Endometrial microvascular endothelial cells (primary cell): ENCODE results near the gene CCDC60. TPM values are rescaled to one million over a fixed set of nuclear protein-coding genes. Genes with fewer than 3 reads are reported as not detected.

ENCODE experiments used
- in situ Hi-C: cut with HindIII; loops from 2 replicates; pipeline ENCODE4 v1.10.0; 2017; ENCODE audit warnings: low sequenced_read_pairs, low pct_unique_long_range_greater_than_20kb; ENCODE audit errors: inconsistent ontology term
- total RNA-seq: library from RNA; depleted of rRNA; stranded (reverse); fragments of >200 nt; gene quantifications from one replicate; pipeline ENCODE4 v1.2.3, GENCODE V29; 2015; ENCODE audit errors: inconsistent ontology term

Gene CCDC60
- total RNA-seq, 1 donor from 2014 or later, result not detected

DNA sequence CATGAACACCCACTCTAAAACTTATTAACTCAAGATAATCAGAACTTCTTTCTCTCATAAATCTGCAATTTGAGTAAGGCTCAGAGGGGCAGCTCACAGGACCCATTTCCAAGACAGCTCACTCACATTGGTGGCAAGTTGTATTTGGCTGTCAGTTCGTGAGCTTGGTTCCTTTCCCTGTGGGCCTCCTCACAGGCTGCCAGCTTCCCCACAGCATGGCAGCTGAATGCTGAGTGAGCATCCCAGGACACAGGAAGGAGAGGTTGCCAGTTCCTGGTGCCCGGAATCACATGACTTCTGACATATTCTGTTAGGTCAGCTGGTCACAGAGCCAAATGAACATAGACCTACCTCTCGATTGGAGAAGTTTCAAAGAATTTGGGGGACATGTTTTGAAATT lies 142.4 kb downstream of the CCDC60 start:
- in situ Hi-C loops, result no loop called here

GRCh38 chr12:119479121-119479561 lies 144.6 kb downstream of the CCDC60 start:
- in situ Hi-C loops, result no loop called here

GRCh38 chr12:119480551-119480950 lies 146.0 kb downstream of the CCDC60 start:
- in situ Hi-C loops, result no loop called here

- in situ Hi-C loops, result no loop called here
These were observed 152.1 kb downstream of the CCDC60 start for GRCh38 chr12:119486599-119487154.

DNA sequence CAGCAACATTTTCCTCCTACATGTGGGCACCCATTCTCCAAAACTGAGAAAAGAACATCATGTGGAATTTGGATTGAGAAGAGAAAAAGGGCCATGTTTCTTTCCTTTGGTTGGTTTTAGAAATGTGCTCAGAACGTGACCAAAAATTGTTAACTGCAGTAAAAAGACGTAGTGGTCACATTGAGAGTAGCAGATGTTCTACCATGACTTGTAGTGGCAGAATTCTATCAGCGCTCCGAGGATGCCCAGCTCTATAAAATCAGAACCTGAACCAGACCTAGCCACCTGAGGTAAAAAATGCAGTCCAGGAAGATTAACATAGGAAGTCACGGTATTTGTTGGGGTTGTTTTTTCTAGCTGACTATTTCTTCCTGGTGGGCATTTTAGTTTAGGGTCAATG lies 157.3 kb downstream of the CCDC60 start:
- in situ Hi-C loops, result no loop called here

DNA sequence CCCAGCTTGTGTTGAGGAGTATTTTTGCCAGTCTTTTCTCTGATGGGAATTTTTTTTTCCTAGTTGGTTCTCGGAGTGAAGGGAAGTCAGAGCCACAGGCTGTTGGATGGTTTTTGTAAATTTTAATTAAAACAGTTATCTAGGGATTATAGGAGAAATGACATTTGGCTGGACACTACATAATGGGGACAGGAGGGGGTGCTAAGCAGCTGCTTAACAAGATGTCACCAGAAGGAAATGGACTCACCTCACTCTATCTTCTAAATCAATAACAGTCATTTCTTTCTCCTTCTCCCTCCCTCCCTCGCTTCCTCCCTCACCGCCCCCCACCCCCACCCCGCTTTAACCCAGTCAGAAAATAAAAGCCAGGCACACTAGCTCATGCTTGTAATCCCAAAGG lies 165.7 kb downstream of the CCDC60 start:
- in situ Hi-C loops, result no loop called here

DNA sequence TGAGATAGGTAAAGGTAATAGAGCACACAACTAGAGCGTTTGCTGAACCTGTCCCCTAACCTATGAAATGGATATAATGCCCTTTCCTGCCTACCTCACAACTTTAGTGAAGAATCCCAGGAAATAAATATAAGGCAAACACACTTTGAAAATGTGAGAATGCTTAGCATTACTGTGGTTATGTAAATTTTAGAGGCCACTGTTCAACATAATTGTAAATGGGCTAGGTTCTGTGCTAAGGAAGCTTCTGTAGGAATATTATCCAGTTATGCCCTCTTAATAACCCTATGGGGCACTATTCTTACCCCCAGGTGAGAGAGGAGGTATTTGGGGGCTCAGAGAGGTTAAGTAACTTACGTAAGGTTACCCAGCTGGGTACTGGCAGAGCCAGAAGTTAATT lies 166.5 kb downstream of the CCDC60 start:
- in situ Hi-C loops, result no loop called here

GRCh38 chr12:119505001-119505400 lies 170.5 kb downstream of the CCDC60 start:
- in situ Hi-C loops, result no loop called here

DNA sequence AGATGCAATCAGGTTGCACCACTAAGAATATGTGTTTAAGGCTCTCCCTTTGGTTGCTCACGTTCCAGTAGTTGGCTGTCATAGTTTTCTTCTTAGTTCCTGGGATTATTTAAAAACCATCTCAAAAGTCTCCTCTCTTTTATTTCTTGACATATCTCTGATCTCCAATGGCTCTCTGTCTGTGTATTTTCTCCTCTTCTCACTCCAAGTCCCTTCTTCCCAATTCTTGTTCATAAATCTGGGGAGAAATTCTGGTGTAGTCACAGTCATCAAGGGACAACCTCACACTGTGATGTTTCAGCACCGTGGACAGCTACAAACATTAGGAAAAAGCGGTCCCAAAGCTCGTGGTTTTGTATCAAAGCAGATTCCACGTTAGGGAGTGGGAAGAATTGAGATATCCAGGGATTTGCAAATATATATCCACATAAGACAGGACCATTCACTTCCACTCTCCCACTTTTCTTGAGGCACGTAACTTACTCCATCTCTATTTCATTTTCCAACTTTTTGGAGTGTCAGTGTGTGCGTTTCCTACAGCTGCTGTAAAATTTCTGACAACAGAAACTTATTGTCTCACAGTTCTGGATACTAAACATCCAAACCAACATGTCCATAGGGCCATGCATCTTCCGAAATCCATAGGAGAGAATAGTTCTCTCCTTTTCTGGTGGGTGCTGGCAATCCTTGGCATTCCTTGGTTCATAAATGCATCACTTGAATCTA lies 178.4 kb downstream of the CCDC60 start:
- in situ Hi-C loops, result no loop called here

DNA sequence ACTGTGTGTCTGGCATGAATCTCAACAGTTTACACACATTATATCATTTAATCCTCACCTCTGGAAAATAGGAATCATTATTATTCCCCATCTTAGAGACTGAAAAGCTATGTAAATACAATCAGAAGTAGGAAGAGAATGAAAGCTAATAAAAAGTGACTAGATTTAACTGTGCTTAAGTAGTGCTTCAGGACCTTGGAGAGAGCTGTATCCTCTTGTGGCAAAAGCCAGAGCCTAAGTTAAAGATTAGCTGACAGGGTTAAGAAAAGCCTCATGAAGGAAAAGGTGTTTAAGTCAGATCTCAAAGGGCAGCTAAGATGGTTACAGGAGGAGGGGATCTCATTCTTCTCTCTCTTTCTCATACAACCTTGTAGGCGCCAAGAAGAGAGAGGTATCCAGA lies 193.7 kb downstream of the CCDC60 start:
- in situ Hi-C loops, result no loop called here

- in situ Hi-C loops, result no loop called here
These were observed 205.9 kb downstream of the CCDC60 start for GRCh38 chr12:119540476-119540875.

DNA sequence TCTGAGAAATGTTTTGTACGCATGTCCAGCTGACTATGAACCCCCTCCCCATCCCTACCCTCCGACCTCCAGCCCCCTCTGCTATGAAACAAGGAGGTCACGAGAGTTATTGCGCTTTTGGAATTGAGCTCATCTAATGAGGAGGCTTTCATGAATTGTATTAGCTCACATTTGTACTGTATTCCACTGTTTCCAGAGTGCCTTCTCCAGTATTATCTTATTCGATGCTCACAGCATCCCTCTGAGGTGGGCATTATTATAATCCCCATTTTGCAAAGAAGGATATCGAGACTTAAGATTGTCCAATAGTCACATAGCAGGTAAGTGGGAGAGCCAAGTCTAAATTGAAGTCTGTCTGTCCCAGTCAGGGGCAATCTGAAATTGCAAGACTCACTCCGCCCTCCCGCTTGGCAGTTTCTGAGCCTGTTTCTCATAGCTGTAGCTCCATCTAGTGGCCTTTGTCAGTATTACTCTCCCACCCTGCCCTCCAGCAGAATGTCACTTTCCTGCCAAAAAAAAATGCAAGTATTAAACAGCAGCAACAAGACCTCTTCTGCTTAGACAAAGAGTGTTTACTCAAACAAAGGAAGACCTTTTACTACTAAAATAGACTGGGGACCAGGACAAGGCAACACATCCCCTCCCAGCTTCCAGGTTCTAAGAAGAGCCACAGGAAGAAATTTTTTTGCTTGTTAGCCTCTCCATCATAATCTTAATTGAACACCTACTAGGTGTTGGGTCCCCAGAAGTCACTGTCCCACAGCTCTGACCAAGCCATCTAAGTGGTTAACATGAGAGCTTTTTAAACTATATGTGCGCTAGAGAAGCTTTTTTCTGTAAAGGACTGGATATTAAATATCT lies 210.5 kb downstream of the CCDC60 start:
- in situ Hi-C loops, result no loop called here

DNA sequence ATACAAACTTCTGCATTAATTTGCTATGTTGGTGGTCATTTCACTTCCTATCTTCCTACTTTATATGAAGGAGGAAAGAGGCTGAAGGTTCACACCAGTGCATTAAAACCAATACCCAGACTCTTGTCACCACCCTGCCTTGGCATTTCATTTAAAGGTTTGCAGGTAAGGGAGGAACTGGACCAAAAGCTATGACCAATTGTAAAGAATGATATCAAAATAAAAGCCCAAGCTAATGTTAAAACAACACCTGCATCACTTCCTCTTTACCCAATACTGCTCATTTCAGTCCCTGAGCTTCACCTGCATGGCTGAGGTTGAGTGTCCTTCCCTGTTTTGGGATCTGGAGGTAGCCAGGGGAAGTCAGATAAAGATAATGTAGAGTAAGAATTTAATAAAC lies 211.8 kb downstream of the CCDC60 start:
- in situ Hi-C loops, result no loop called here

DNA sequence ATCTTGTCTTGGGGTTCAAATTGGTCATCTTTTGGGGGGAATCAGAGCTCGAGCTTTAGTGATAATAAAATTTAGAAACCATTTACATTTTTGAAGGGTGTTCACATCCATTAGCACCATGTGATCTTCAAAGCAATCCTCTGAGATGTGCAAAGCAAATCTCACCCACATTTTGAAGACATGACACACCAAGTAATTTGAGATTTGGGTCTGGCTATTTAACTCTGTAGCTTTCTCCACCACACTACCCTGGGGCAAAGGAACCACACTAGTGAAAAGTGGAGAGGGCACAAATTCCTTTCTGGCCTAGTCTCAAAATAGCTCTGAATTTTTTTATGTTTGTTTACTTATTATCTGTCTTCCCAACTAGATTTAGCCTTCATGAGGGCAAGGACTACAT lies 212.5 kb downstream of the CCDC60 start:
- in situ Hi-C loops, result no loop called here

DNA sequence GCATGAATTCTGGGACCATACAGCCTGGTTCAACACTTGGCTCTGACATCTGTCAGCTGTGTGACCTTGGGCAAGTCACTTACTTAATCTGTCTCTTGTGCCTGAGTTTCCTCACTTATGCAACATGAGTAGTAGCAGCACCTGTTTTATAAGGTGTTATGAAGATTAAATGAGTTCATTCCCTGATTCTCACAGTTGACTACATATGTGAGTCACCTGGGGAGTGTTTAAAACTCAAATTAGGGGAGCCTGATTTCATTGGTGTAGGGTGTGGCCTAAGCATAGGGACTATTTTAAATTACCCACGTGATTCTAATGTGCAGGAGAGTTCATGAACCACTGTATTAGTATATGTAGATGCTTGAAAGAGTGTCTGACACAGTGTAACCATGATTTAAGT lies 222.3 kb downstream of the CCDC60 start:
- in situ Hi-C loops, result no loop called here

DNA sequence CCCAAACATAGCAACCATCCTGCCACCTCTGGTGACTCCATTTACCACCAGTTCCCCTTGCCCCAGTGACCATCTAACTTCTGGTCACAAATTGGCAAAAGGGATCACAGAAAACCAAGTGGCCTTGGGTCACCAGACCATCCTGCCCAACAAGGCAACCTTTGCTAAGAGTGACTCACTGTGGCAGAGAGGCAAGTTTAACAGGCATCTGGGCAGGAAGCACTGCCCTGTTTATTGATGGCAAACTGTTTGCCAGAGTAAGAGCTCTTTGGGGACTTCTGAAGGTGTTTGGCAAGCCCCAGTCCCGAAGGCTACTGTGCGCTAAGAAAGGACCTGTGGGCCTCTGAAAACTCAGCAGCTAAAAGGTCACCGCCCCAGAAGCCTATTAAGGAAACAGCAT lies 230.9 kb downstream of the CCDC60 start:
- in situ Hi-C loops, result no loop called here

- in situ Hi-C loops, result no loop called here
These were observed 236.2 kb downstream of the CCDC60 start for GRCh38 chr12:119570771-119571170.

DNA sequence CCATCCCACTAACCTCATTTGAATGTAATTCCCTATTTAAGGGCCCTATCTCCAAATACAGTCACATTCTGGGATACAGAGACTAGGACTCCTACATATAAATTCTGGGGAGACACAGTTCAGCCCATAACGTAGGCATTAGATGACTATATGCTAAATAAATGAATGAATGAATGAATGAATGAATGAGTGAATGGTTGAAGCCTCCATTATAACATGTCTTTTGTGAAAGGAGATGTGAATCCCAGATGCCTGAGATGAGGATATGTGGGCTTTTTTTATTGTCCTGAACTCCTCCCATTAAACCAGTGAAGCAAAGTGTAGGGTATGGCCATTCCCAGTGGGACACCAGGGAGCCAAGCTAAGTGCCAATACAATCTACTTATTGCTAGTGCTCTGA lies 238.6 kb downstream of the CCDC60 start:
- in situ Hi-C loops, result no loop called here

DNA sequence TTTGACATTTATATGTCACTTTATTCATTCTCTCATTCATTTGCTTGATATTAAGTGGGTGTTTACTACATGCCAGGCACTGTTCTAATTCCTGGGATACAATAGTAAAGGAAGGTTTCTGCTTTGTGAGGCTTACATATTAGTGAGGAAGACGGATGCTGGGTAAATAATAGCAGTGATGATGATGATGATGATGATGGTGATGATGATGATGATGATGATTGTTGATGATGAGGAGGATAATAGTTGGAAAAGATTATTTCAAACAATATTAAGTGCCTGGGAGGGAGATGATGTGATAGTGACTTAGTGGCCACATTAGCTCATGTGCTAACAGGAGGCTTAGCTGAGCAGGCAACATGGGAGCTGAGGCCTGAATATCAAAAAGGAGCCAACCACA lies 239.7 kb downstream of the CCDC60 start:
- in situ Hi-C loops, result no loop called here
